ENCODE measurements around the gene PDE4D.

DNA sequence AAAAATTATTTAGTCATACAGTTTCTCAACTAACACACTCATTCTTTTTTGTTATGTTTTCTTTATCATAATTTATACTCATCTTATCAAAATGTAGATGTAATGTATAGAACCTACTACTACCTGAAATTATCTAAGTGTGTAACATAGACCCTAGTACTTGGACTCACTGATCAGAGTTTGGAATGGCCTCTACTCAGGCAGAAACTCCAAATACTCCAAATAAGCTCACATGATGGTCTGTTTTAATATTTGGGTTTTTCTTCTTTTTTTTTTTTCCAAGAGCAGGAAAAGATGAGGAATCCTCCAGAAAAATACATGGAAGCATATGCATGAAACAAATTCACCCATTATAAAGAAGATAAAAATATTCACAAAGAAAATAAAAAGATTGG is 126.3 kb downstream of the PDE4D start:
- no peak for TF ChIP-seq CTCF (IDR thresholded peaks at IDR 0.05; ENCODE audit: low read length)
- no peak for TF ChIP-seq EZH2 (optimal IDR thresholded peaks at IDR 0.05; ENCODE audit: low read depth, low read length)
- TF ChIP-seq EZH2phosphoT487 (IDR thresholded peaks at IDR 0.05; ENCODE audit: low read length): no peak

Data from MM.1S (cell line).